Hematopoietic multipotent progenitor cell treated with erythropoietin and hydrocortisone succinate and interleukin-3 and kit ligand, for 8 days (in vitro differentiated cells): ENCODE data around the gene ATF5.
"Not testable (repeated sequence)": the region's sequence is repeated elsewhere in the genome, so short reads cannot be mapped to it uniquely, and the experiment has no call there.

Experiments used
- DNase-seq: peaks from one replicate; pipeline ENCODE4 v3.0.0-alpha.2; 2015

Gene ATF5

GRCh38 chr19:49949742-49950589 lies 21.0 kb downstream of the ATF5 start:
- no peak for DNase-seq

- DNase-seq, result no peak
These were observed 21.6 kb downstream of the ATF5 start for GRCh38 chr19:49950590-49950948.

- DNase-seq, result no peak
These were observed 22.0 kb downstream of the ATF5 start for GRCh38 chr19:49950956-49951526.

- DNase-seq, result no peak
These were observed 22.9 kb downstream of the ATF5 start for GRCh38 chr19:49951806-49952478.

- DNase-seq, result no peak
These were observed 23.5 kb downstream of the ATF5 start for GRCh38 chr19:49952479-49952836.

GRCh38 chr19:49952906-49953305 lies 23.9 kb downstream of the ATF5 start:
- no peak for DNase-seq

- no peak for DNase-seq
These were observed 24.4 kb downstream of the ATF5 start for GRCh38 chr19:49953416-49953815.

GRCh38 chr19:49954092-49954829 lies 25.3 kb downstream of the ATF5 start:
- no peak for DNase-seq

- no peak for DNase-seq
These were observed 25.9 kb downstream of the ATF5 start for GRCh38 chr19:49954933-49955332.

GRCh38 chr19:49956115-49956495 lies 27.1 kb downstream of the ATF5 start:
- DNase-seq, result no peak

- DNase-seq, result no peak
These were observed 28.4 kb downstream of the ATF5 start for GRCh38 chr19:49957262-49957915.

- not testable (repeated sequence) for DNase-seq
These were observed 29.1 kb downstream of the ATF5 start for GRCh38 chr19:49958144-49958543.

GRCh38 chr19:49958596-49958995 lies 29.6 kb downstream of the ATF5 start:
- not testable (repeated sequence) for DNase-seq

- DNase-seq, result not testable (repeated sequence)
These were observed 30.9 kb downstream of the ATF5 start for GRCh38 chr19:49959892-49960291.

GRCh38 chr19:49960980-49961379 lies 32.0 kb downstream of the ATF5 start, which contains the start of gene SIGLEC11:
Gene SIGLEC11 (minus strand): TSS chr19:49961172. CDS start chr19:49961081, 91 bp downstream.
- not testable (repeated sequence) for DNase-seq

GRCh38 chr19:49968279-49968922 lies 39.4 kb downstream of the ATF5 start:
- no peak for DNase-seq

GRCh38 chr19:49969355-49969754 lies 40.4 kb downstream of the ATF5 start:
- DNase-seq, result not testable (repeated sequence)

GRCh38 chr19:49971991-49972411 lies 43.0 kb downstream of the ATF5 start:
- no peak for DNase-seq

- no peak for DNase-seq
These were observed 43.8 kb downstream of the ATF5 start for GRCh38 chr19:49972841-49973240.

GRCh38 chr19:49973987-49974386 lies 45.0 kb downstream of the ATF5 start:
- no peak for DNase-seq

- no peak for DNase-seq
These were observed 46.0 kb downstream of the ATF5 start for GRCh38 chr19:49975051-49975450.

GRCh38 chr19:49976496-49976895 lies 47.5 kb downstream of the ATF5 start:
- DNase-seq, result no peak
